ENCODE measurements around the gene CYP4F11. TPM values are rescaled to one million over a fixed set of nuclear protein-coding genes. Genes with fewer than 3 reads are reported as not detected.
"Not testable (repeated sequence)": the region's sequence is repeated elsewhere in the genome, so short reads cannot be mapped to it uniquely, and the experiment has no call there.

The CYP4F11 gene
- total RNA-seq, 4 donors from 2014 or later, result 0.32 to 0.66 TPM; not detected in 2

DNA sequence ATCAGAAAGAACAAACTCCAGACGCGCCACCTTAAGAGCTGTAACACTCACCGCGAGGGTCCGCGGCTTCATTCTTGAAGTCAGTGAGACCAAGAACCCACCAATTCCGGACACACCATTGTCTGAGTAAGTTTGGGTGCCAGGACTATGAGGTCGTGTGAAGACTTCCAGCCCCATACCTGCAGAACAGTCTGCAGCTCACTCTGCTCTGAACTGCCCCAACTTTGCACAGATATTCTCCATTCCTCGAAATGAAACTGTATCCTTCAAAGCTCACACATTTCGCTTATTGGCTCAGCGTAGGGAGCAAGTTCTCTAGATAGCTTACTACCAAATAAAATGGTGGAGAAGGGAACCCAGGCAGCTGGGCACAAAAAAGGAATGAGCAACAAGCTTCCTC lies 33.8 kb downstream of the CYP4F11 start:
- peaks cover 0 to 55% (median 4%) of the 10 kb centered on the region in 4 donors for H3K27me3 ChIP-seq
- TF ChIP-seq POLR2A (IDR thresholded peaks at IDR 0.05; ENCODE audit: low read depth) (no peak), POLR2AphosphoS5 (IDR thresholded peaks at IDR 0.05) (no peak), EP300 (IDR thresholded peaks at IDR 0.05) (no peak)
- TF ChIP-seq, protein P1, sequence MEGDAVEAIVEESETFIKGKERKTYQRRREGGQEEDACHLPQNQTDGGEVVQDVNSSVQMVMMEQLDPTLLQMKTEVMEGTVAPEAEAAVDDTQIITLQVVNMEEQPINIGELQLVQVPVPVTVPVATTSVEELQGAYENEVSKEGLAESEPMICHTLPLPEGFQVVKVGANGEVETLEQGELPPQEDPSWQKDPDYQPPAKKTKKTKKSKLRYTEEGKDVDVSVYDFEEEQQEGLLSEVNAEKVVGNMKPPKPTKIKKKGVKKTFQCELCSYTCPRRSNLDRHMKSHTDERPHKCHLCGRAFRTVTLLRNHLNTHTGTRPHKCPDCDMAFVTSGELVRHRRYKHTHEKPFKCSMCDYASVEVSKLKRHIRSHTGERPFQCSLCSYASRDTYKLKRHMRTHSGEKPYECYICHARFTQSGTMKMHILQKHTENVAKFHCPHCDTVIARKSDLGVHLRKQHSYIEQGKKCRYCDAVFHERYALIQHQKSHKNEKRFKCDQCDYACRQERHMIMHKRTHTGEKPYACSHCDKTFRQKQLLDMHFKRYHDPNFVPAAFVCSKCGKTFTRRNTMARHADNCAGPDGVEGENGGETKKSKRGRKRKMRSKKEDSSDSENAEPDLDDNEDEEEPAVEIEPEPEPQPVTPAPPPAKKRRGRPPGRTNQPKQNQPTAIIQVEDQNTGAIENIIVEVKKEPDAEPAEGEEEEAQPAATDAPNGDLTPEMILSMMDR (IDR thresholded peaks at IDR 0.05), result no peak
- 68% methylated on average over 11 of the region's 11 CpGs for WGBS

DNA sequence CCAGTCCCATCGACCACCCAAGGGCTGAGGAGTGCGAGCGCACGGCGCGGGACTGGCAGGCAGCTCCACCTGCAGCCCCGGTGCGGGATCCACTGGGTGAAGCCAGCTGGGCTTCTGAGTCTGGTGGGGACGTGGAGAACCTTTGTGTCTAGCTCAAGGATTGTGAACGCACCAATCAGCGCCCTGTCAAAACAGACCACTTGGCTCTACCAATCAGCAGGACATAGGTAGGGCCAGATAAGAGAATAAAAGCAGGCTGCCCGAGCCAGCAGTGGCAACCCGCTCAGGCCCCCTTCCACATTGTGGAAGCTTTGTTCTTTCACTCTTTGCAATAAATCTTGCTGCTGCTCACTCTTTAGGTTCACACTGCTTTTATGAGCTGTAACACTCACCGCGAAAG lies 34.3 kb downstream of the CYP4F11 start:
- H3K36me3 ChIP-seq; H3K4me3 ChIP-seq; H3K9me3 ChIP-seq; H3K27ac ChIP-seq (replicated peaks in 1 of 4); intact Hi-C loops (cut with DNase I); H3K4me1 ChIP-seq: not testable (repeated sequence)
- H3K27me3 ChIP-seq, result peaks cover 0 to 55% (median 4%) of the 10 kb centered on the region in 4 donors
- DNase-seq (ENCODE audit: extremely low spot score), result peak; percentile 31
- 26% methylated on average over 6 of the region's 15 CpGs for WGBS

More for the DNA sequence above, 33.8 kb downstream of the CYP4F11 start:
- intact Hi-C loops (cut with DNase I), result no loop called here
- no peak overlapping the region for H3K4me3 ChIP-seq
- H3K9me3 ChIP-seq, result peaks cover 0 to 8% (median 0%) of the 10 kb centered on the region in 4 donors
- peaks cover 0 to 5% (median 2%) of the 10 kb centered on the region in 4 donors for H3K4me1 ChIP-seq
- DNase-seq (ENCODE audit: extremely low spot score), result peak; percentile 74
- no peaks in the 10 kb centered on the region for H3K36me3 ChIP-seq
- H3K27ac ChIP-seq (replicated peaks in 1 of 4), result no peak overlapping the region

DNA sequence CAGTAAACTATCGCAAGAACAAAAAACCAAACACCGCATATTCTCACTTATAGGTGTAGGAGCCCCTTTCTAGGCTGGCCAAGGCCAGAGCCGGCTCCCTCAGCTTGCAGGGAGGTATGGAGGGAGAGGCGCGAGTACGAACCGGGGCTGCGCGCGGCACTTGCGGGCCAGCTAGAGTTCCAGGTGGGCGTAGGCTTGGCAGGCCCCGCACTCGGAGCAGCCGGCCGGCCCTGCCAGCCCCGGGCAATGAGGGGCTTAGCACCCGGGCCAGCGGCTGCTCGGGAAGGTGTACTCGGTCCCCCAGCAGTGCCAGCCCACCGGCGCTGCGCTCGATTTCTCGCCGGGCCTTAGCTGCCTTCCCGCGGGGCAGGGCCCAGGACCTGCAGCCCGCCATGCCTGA lies 34.8 kb downstream of the CYP4F11 start:
- H3K27ac ChIP-seq (replicated peaks in 1 of 4); H3K9me3 ChIP-seq; H3K4me3 ChIP-seq; intact Hi-C loops (cut with DNase I); H3K4me1 ChIP-seq; H3K36me3 ChIP-seq: not testable (repeated sequence)
- peak; percentile 72 for DNase-seq (ENCODE audit: extremely low spot score)
- peaks cover 0 to 55% (median 4%) of the 10 kb centered on the region in 4 donors for H3K27me3 ChIP-seq
- WGBS, result 11% methylated on average over 12 of the region's 30 CpGs

DNA sequence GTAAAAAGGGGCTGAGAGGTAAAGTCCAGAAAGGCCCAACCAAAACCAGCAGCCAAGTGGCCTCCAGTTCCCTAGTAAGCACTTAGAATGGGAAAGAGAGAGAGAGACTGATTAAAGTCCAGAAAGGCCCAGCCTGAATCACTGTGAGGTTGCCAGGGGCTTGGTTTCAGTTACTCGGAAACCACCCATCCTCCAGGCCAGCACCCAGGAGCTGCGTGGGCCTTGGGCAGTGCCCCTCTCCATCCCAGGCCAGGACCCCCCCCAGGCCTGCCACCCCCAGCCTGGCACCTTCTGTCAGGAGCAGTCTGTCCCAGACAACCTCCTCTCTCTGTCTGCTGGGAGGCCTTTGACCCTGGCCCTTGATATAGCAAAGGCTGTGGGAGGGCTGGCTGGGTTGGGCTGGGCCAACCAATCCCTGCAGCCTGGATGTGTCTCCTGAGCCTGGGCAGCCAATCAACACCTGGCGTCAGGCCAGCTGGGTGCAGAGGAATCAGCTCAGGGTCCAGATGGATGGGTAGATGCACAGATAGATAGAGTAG lies 36.5 kb downstream of the CYP4F11 start, which contains the start of gene CYP4F2:
Gene CYP4F2, minus strand, starts transcription at position 337 of the 539 bp plus-strand sequence. CDS start 463 bp downstream, outside the sequence.
- DNase-seq (ENCODE audit: extremely low spot score), result peak; percentile 55
- H3K4me3 ChIP-seq, result no peak within 1 kb of the TSS
- no peak within 1 kb of the TSS for H3K27ac ChIP-seq (replicated peaks in 1 of 4)
- WGBS, result 92% methylated on average over 2 of the region's 3 CpGs
- no peak for TF ChIP-seq EP300 (IDR thresholded peaks at IDR 0.05)
- TF ChIP-seq POLR2AphosphoS5 (IDR thresholded peaks at IDR 0.05), result no peak
- TF ChIP-seq POLR2A (IDR thresholded peaks at IDR 0.05; ENCODE audit: low read depth), result no peak
- TF ChIP-seq, protein P1 (IDR thresholded peaks at IDR 0.05), result no peak
- no peaks in the 10 kb centered on the region for H3K36me3 ChIP-seq
- peaks cover 0 to 5% (median 2%) of the 10 kb centered on the region in 4 donors for H3K4me1 ChIP-seq
- intact Hi-C loops (cut with DNase I), result no loop called here
- peaks cover 0 to under 1% (median 0%) of the 10 kb centered on the region in 4 donors for H3K9me3 ChIP-seq
- H3K27me3 ChIP-seq, result peaks cover 0 to 63% (median 4%) of the 10 kb centered on the region in 4 donors

DNA sequence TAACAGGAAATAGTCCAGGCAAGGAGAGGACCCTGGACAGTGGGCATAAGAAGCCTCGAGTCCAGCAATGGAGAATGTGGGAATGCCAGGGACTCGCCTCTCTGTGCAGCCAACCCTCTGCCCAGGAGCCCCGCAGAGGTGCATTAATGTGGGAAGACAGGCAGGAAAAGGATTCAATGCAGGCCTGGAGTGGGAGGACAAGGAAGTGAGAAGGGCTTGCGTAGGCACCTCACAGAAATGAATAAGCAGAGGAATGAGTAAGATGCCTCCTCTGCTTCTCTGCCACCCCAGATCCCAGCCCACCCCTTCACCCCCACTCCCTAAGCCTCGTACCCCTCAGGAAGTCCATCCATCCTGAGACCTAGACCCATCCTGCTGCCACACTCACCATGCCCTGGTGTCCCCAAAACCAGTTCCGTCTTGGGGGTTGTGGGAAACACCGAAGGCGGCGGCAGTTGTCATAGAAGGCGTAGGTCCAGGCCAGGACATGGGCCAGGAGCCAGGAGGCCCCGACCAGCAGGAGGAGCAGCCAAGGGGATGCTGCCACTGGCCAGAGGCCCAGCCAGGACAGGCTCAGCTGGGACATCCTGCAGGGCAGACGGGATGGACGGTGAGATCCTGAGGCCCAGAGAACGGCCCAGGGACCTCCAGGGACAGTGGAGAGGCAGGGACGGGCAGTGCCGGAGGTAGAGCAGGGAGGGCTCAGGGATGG lies 37.1 kb downstream of the CYP4F11 start:
- Histone ChIP-seq H3K9me3 (no peaks in the 10 kb centered on the region), H3K36me3 (no peaks in the 10 kb centered on the region), H3K27ac (replicated peaks in 1 of 4) (no peak overlapping the region), H3K4me1 (peaks cover 0 to 5% (median 2%) of the 10 kb centered on the region in 4 donors), H3K4me3 (no peak overlapping the region), H3K27me3 (peaks cover 0 to 63% (median 4%) of the 10 kb centered on the region in 4 donors)
- DNase-seq (ENCODE audit: extremely low spot score), result peak; percentile 75
- intact Hi-C loops (cut with DNase I), result no loop called here
- WGBS, result 78% methylated on average over 16 of the region's 16 CpGs
- TF ChIP-seq, protein P1 (IDR thresholded peaks at IDR 0.05), result no peak
